KOPT-K1 (cell line): ENCODE results near the gene CCNQ.
"Not testable (repeated sequence)": the region's sequence is repeated elsewhere in the genome, so short reads cannot be mapped to it uniquely, and the experiment has no call there.

Experiments used
- H3K27ac ChIP-seq: fragments of 200-600 bp; sonication (generic); 2 replicates; pipeline ENCODE4 v1.5.1; 2016; ENCODE audit warnings: antibody characterized with exemption, mild to moderate bottlenecking, low read depth, low read length; ENCODE audit not compliant: poor library complexity, severe bottlenecking
- H3K36me3 ChIP-seq: fragments of 200-600 bp; sonication (generic); 2 replicates; pipeline ENCODE4 v1.5.1; 2017; ENCODE audit warnings: antibody characterized with exemption, mild to moderate bottlenecking, low read length, moderate library complexity; ENCODE audit not compliant: insufficient read depth
- H3K9me3 ChIP-seq: fragments of 200-600 bp; sonication (generic); 2 replicates; pipeline ENCODE4 v1.5.1; 2017; ENCODE audit warnings: antibody characterized with exemption, low read length, mild to moderate bottlenecking; ENCODE audit not compliant: insufficient read depth, poor library complexity, severe bottlenecking

Gene CCNQ

DNA sequence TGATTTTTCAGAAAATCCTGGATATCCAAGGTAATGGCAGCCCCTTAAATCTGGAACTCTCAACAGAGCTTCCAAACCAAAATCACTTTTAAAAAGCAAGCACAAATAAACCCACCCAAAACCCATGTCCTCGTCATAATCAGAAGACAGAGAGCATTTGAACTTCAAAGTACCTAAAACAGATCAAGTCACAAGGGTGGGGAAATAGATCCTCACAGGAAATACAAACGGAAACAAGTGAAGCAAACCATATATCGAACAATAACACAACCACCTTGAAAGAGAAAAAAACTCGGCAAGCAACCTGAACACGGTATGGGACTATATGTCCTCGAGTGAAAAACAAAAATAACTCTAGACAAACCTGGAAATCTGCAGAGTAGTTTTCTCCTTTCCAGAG is 15.9 kb upstream of the CCNQ start:
- Histone ChIP-seq H3K27ac (no peak overlapping the region), H3K36me3 (no peaks in the 10 kb centered on the region), H3K9me3 (no peaks in the 10 kb centered on the region)

DNA sequence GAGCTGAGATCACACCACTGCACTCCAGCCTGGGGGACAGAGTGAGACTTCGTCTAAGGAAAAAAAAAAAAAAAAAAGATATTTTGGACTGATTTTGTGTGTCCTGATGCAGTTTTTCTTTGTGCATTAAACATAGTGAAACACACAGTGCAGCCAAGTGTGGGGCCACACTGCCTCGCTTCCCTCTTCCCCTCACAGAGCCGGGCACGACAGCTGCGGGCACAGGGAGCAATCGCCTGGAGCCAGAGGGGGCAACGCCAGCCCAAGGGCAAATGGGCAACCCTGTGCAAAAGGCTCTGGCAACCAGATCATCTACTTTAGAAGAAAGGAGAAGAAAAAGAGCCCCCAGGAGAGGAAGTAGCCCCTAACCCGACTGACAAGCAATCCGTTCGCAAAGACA is 13.5 kb upstream of the CCNQ start:
- no peaks in the 10 kb centered on the region for H3K36me3 ChIP-seq
- H3K27ac ChIP-seq, result no peak overlapping the region
- no peaks in the 10 kb centered on the region for H3K9me3 ChIP-seq

DNA sequence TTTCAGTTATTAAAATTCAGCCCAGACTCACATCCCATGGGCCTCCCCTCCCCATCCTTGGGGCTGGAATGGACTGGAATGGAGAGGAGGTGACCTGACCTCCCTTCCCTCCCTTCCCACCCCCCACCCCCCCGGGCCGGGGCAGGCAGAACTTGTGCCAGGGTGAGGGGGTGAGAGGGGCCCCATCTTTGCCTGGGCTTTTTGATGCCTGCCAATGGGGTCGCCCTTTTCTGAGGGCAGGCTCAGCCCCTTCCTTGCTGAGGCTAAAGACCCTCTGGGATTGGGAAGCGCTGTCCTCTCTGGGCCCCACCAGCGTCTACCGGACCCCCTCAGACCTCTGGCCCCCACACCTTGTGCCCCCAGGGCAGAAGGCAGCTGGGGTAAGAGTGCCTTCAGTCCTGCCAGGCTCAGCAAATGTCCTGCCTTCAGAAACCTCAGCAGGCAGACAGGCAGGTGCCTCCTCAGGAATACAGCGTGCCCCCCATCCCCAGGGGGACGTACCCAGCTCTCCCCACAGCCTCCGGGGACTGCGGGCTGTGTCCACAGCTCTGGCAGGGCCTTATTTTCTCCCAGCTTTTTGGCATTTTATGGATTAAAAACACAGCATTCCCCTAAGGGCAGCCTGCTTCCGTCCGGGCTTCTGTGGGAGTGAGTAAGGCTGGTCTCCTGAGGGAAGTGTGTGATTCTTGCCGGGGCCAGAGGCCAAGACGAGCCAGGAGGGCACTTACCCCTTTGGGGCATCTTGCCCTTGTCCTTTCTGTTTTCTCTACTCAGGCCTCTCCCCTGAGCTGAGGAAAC is 12.6 kb upstream of the CCNQ start:
- H3K36me3 ChIP-seq, result no peaks in the 10 kb centered on the region
- no peaks in the 10 kb centered on the region for H3K9me3 ChIP-seq
- H3K27ac ChIP-seq, result no peak overlapping the region

GRCh38 chrX:153610836-153611213 is 11.9 kb upstream of the CCNQ start:
- H3K9me3 ChIP-seq, result no peaks in the 10 kb centered on the region
- H3K36me3 ChIP-seq, result no peaks in the 10 kb centered on the region
- H3K27ac ChIP-seq, result no peak overlapping the region

GRCh38 chrX:153609917-153610835 is 11.2 kb upstream of the CCNQ start:
- Histone ChIP-seq H3K36me3 (no peaks in the 10 kb centered on the region), H3K27ac (no peak overlapping the region), H3K9me3 (no peaks in the 10 kb centered on the region)

GRCh38 chrX:153608806-153609205 is 9.9 kb upstream of the CCNQ start:
- no peaks in the 10 kb centered on the region for H3K36me3 ChIP-seq
- no peaks in the 10 kb centered on the region for H3K9me3 ChIP-seq
- H3K27ac ChIP-seq, result no peak overlapping the region

- H3K9me3 ChIP-seq, result no peaks in the 10 kb centered on the region
- no peak overlapping the region for H3K27ac ChIP-seq
- no peaks in the 10 kb centered on the region for H3K36me3 ChIP-seq
These were observed 9.4 kb upstream of the CCNQ start for GRCh38 chrX:153608376-153608775.

- no peaks in the 10 kb centered on the region for H3K36me3 ChIP-seq
- no peak overlapping the region for H3K27ac ChIP-seq
- no peaks in the 10 kb centered on the region for H3K9me3 ChIP-seq
These were observed 7.6 kb upstream of the CCNQ start for GRCh38 chrX:153606503-153606902.

- not testable (repeated sequence) for H3K27ac ChIP-seq, H3K9me3 ChIP-seq, H3K36me3 ChIP-seq
These were observed 5.9 kb upstream of the CCNQ start for GRCh38 chrX:153604666-153605380.

- Histone ChIP-seq H3K27ac (no peak overlapping the region), H3K36me3 (no peaks in the 10 kb centered on the region), H3K9me3 (no peaks in the 10 kb centered on the region)
These were observed 4.3 kb upstream of the CCNQ start for GRCh38 chrX:153603131-153603656.

DNA sequence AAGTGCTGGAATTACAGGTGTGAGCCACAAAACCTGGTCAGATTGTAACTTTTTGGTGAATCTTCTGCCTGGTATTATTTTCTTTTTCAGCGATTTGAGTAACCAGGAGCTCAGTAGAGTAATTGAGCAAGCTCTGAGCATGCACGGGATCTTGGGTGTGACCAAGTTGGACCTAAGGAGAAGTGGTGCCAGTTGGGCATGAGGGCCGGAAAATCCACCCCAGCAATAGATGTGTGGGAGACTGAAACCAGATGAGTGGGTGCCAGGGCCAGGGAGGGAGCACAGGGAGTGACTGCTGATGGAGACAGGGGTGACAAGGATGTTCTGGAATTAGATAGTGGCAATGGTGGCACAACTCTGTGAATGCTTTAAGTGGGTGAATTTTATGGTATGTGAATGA is 3.7 kb upstream of the CCNQ start:
- no peaks in the 10 kb centered on the region for H3K36me3 ChIP-seq

DNA sequence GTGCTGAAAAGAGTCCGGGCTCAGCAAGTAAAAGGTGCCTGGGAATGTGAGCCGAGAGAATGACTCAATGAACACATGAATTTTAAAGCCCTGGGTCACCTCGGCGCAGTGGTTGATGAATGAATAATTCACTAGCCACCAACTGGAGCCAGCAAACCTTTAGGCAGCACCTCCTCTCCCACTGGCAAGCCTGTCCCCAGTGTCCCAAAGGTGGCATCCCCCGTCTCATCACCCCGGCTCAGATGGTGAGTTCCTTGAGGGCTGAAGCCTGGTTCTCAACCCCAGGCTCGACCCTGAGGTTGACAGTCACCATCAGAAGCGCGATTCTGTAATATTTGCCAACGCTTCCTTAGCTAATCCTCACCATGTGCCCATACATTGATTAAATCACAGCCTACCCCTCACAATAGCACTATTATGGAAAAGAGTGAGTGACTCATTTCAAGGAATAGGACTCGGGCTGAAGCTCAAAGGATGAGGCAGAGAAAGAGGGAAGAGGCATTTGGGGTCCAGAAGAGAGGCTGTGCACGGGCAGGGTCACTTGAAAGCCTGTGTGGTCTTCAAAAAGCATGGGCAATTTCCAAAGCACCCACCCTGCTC is 2.7 kb upstream of the CCNQ start:
- Histone ChIP-seq H3K27ac (no peak overlapping the region), H3K36me3 (peaks cover 3% of the 10 kb centered on the region; the same call in 1 of the 2 replicates), H3K9me3 (no peaks in the 10 kb centered on the region)

More for the DNA sequence above, 3.7 kb upstream of the CCNQ start:
- Histone ChIP-seq H3K9me3 (no peaks in the 10 kb centered on the region), H3K27ac (no peak overlapping the region)

GRCh38 chrX:153600921-153601320 is 2.0 kb upstream of the CCNQ start:
- Histone ChIP-seq H3K9me3 (no peaks in the 10 kb centered on the region), H3K27ac (no peak overlapping the region), H3K36me3 (peaks cover 10% of the 10 kb centered on the region; the same call in 1 of the 2 replicates)

GRCh38 chrX:153600032-153600373 is 1.1 kb upstream of the CCNQ start:
- Histone ChIP-seq H3K27ac (peak overlapping the region; percentile 72), H3K36me3 (peaks cover 19% of the 10 kb centered on the region; the same call in 1 of the 2 replicates), H3K9me3 (no peaks in the 10 kb centered on the region)
